ENCODE results near the gene CLIP1.
"Not testable (repeated sequence)": the region's sequence is repeated elsewhere in the genome, so short reads cannot be mapped to it uniquely, and the experiment has no call there.

CLIP1 gene

GRCh38 chr12:122399592-122400373 is 22.7 kb downstream of the CLIP1 start:
- Histone ChIP-seq H3K4me1 (ENCODE audit: control insufficient read depth in 5 of 5, insufficient read depth in 5 of 5, low read length in 5 of 5) (peaks cover 5 to 21% (median 16%) of the 10 kb centered on the region in 5 donors), H3K27me3 (ENCODE audit: control insufficient read depth in 5 of 5, insufficient read depth in 4 of 5, low read length in 5 of 5) (no peaks in the 10 kb centered on the region), H3K36me3 (ENCODE audit: control insufficient read depth in 5 of 5, insufficient read depth in 5 of 5, low read length in 5 of 5) (peaks cover 0 to 4% (median 0%) of the 10 kb centered on the region in 5 donors), H3K4me3 (ENCODE audit: low read depth in 1 of 5, low read length in 5 of 5) (peak overlapping the region in 3 of 5 donors; percentile 20 to 45 (median 40)), H3K9me3 (ENCODE audit: control insufficient read depth in 5 of 5, low read length in 5 of 5) (no peaks in the 10 kb centered on the region), H3K27ac (ENCODE audit: low read depth, low read length) (peak overlapping the region; percentile 97), H3K9ac (ENCODE audit: low read length in 5 of 5) (peak overlapping the region; percentile 57 to 82 (median 71))

GRCh38 chr12:122399254-122399591 is 23.2 kb downstream of the CLIP1 start:
- Histone ChIP-seq H3K4me1 (ENCODE audit: control insufficient read depth in 5 of 5, insufficient read depth in 5 of 5, low read length in 5 of 5) (peaks cover 5 to 21% (median 16%) of the 10 kb centered on the region in 5 donors), H3K4me3 (ENCODE audit: low read depth in 1 of 5, low read length in 5 of 5) (peak overlapping the region in 3 of 5 donors; percentile 1 to 40 (median 20)), H3K27me3 (ENCODE audit: control insufficient read depth in 5 of 5, insufficient read depth in 4 of 5, low read length in 5 of 5) (no peaks in the 10 kb centered on the region), H3K9me3 (ENCODE audit: control insufficient read depth in 5 of 5, low read length in 5 of 5) (no peaks in the 10 kb centered on the region), H3K27ac (ENCODE audit: low read depth, low read length) (peak overlapping the region; percentile 97), H3K9ac (ENCODE audit: low read length in 5 of 5) (peak overlapping the region in 4 of 5 donors; percentile 57 to 82 (median 68)), H3K36me3 (ENCODE audit: control insufficient read depth in 5 of 5, insufficient read depth in 5 of 5, low read length in 5 of 5) (peaks cover 0 to 4% (median 0%) of the 10 kb centered on the region in 5 donors)

- not testable (repeated sequence) for H3K4me3 ChIP-seq (ENCODE audit: low read depth in 1 of 5, low read length in 5 of 5); H3K36me3 ChIP-seq (ENCODE audit: control insufficient read depth in 5 of 5, insufficient read depth in 5 of 5, low read length in 5 of 5); H3K27me3 ChIP-seq (ENCODE audit: control insufficient read depth in 5 of 5, insufficient read depth in 4 of 5, low read length in 5 of 5); H3K9me3 ChIP-seq (ENCODE audit: control insufficient read depth in 5 of 5, low read length in 5 of 5); H3K9ac ChIP-seq (ENCODE audit: low read length in 5 of 5)
- H3K4me1 ChIP-seq (ENCODE audit: control insufficient read depth in 5 of 5, insufficient read depth in 5 of 5, low read length in 5 of 5) = peaks cover 5 to 19% (median 16%) of the 10 kb centered on the region in 5 donors
- peak overlapping the region; percentile 97 for H3K27ac ChIP-seq (ENCODE audit: low read depth, low read length)
Observed at GRCh38 chr12:122397981-122398380, 24.5 kb downstream of the CLIP1 start.

- H3K9me3 ChIP-seq (ENCODE audit: control insufficient read depth in 5 of 5, low read length in 5 of 5) = no peaks in the 10 kb centered on the region
- H3K4me3 ChIP-seq (ENCODE audit: low read depth in 1 of 5, low read length in 5 of 5) = no peak overlapping the region
- H3K27ac ChIP-seq (ENCODE audit: low read depth, low read length) = peak overlapping the region; percentile 54
- H3K9ac ChIP-seq (ENCODE audit: low read length in 5 of 5) = no peak overlapping the region
- H3K36me3 ChIP-seq (ENCODE audit: control insufficient read depth in 5 of 5, insufficient read depth in 5 of 5, low read length in 5 of 5) = no peaks in the 10 kb centered on the region
- no peaks in the 10 kb centered on the region for H3K27me3 ChIP-seq (ENCODE audit: control insufficient read depth in 5 of 5, insufficient read depth in 4 of 5, low read length in 5 of 5)
- peaks cover 1 to 15% (median 15%) of the 10 kb centered on the region in 5 donors for H3K4me1 ChIP-seq (ENCODE audit: control insufficient read depth in 5 of 5, insufficient read depth in 5 of 5, low read length in 5 of 5)
Observed at GRCh38 chr12:122395319-122395718, 27.1 kb downstream of the CLIP1 start.

DNA sequence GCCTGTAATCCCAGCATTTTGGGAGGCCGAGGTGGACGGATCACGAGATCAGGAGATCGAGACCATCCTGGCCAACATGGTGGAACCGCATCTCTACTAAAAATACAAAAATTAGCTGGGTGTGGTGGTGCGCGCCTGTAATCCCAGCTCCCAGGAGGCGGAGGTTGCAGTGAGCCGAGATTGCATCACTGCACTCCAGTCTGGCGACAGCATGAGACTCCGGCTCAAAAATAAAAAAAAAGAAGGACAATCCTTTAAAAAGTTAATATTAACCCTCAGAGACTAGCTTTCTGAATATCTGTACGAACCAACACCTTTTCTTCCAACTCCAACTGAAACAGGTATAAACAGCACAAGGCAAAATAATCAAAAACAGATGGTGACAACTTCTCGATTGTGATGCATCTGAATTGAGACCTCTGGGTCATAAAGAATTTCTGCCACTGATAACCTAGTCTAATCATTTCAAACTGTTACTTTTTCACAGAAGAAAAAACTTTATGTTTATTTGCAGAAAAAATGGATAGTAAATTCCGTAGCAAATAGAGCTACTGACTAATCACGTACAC is 27.8 kb downstream of the CLIP1 start:
- H3K27me3 ChIP-seq (ENCODE audit: control insufficient read depth in 5 of 5, insufficient read depth in 4 of 5, low read length in 5 of 5) = no peaks in the 10 kb centered on the region
- no peaks in the 10 kb centered on the region for H3K36me3 ChIP-seq (ENCODE audit: control insufficient read depth in 5 of 5, insufficient read depth in 5 of 5, low read length in 5 of 5)
- H3K27ac ChIP-seq (ENCODE audit: low read depth, low read length) = peak overlapping the region; percentile 54
- peak overlapping the region in 1 of 5 donors; percentile 29 for H3K4me3 ChIP-seq (ENCODE audit: low read depth in 1 of 5, low read length in 5 of 5)
- no peaks in the 10 kb centered on the region for H3K9me3 ChIP-seq (ENCODE audit: control insufficient read depth in 5 of 5, low read length in 5 of 5)
- peak overlapping the region in 1 of 5 donors; percentile 34 for H3K9ac ChIP-seq (ENCODE audit: low read length in 5 of 5)
- H3K4me1 ChIP-seq (ENCODE audit: control insufficient read depth in 5 of 5, insufficient read depth in 5 of 5, low read length in 5 of 5) = peaks cover 0 to 9% (median 9%) of the 10 kb centered on the region in 5 donors

DNA sequence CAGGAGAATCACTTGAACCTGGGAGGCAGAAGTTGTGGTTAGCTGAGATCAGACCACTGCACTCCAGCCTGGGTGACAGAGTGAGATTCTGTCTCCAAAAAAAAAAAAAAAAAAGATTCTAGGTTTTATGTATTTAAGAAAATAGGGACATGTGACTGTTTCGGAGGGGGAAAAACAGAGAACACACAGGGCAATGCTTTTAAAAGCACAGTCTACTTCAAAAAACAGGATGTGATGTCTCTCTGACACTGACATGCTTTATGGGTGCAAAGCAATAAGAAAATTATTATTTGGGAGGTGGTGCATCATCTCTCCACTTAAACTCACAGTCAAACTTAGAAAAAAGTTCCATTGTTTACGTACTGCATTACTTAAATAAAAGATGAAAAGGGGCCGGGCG is 28.7 kb downstream of the CLIP1 start:
- Histone ChIP-seq H3K9ac (ENCODE audit: low read length in 5 of 5) (no peak overlapping the region), H3K9me3 (ENCODE audit: control insufficient read depth in 5 of 5, low read length in 5 of 5) (no peaks in the 10 kb centered on the region), H3K4me1 (ENCODE audit: control insufficient read depth in 5 of 5, insufficient read depth in 5 of 5, low read length in 5 of 5) (peaks cover 0 to under 1% (median 0%) of the 10 kb centered on the region in 5 donors), H3K27ac (ENCODE audit: low read depth, low read length) (no peak overlapping the region), H3K36me3 (ENCODE audit: control insufficient read depth in 5 of 5, insufficient read depth in 5 of 5, low read length in 5 of 5) (no peaks in the 10 kb centered on the region), H3K4me3 (ENCODE audit: low read depth in 1 of 5, low read length in 5 of 5) (no peak overlapping the region), H3K27me3 (ENCODE audit: control insufficient read depth in 5 of 5, insufficient read depth in 4 of 5, low read length in 5 of 5) (no peaks in the 10 kb centered on the region)

- Histone ChIP-seq H3K9ac (ENCODE audit: low read length in 5 of 5) (no peak overlapping the region), H3K9me3 (ENCODE audit: control insufficient read depth in 5 of 5, low read length in 5 of 5) (no peaks in the 10 kb centered on the region), H3K4me1 (ENCODE audit: control insufficient read depth in 5 of 5, insufficient read depth in 5 of 5, low read length in 5 of 5) (no peaks in the 10 kb centered on the region), H3K27me3 (ENCODE audit: control insufficient read depth in 5 of 5, insufficient read depth in 4 of 5, low read length in 5 of 5) (no peaks in the 10 kb centered on the region), H3K36me3 (ENCODE audit: control insufficient read depth in 5 of 5, insufficient read depth in 5 of 5, low read length in 5 of 5) (no peaks in the 10 kb centered on the region), H3K27ac (ENCODE audit: low read depth, low read length) (no peak overlapping the region), H3K4me3 (ENCODE audit: low read depth in 1 of 5, low read length in 5 of 5) (no peak overlapping the region)
Observed at GRCh38 chr12:122392411-122392810, 30.1 kb downstream of the CLIP1 start.

- Histone ChIP-seq H3K27me3 (ENCODE audit: control insufficient read depth in 5 of 5, insufficient read depth in 4 of 5, low read length in 5 of 5) (no peaks in the 10 kb centered on the region), H3K4me1 (ENCODE audit: control insufficient read depth in 5 of 5, insufficient read depth in 5 of 5, low read length in 5 of 5) (no peaks in the 10 kb centered on the region), H3K9ac (ENCODE audit: low read length in 5 of 5) (no peak overlapping the region), H3K4me3 (ENCODE audit: low read depth in 1 of 5, low read length in 5 of 5) (no peak overlapping the region), H3K36me3 (ENCODE audit: control insufficient read depth in 5 of 5, insufficient read depth in 5 of 5, low read length in 5 of 5) (no peaks in the 10 kb centered on the region), H3K9me3 (ENCODE audit: control insufficient read depth in 5 of 5, low read length in 5 of 5) (no peaks in the 10 kb centered on the region), H3K27ac (ENCODE audit: low read depth, low read length) (no peak overlapping the region)
Observed at GRCh38 chr12:122389677-122390076, 32.8 kb downstream of the CLIP1 start.

GRCh38 chr12:122387887-122388286 is 34.6 kb downstream of the CLIP1 start:
- H3K36me3 ChIP-seq (ENCODE audit: control insufficient read depth in 5 of 5, insufficient read depth in 5 of 5, low read length in 5 of 5) = no peaks in the 10 kb centered on the region
- H3K4me1 ChIP-seq (ENCODE audit: control insufficient read depth in 5 of 5, insufficient read depth in 5 of 5, low read length in 5 of 5) = peaks cover 0 to 3% (median 0%) of the 10 kb centered on the region in 5 donors
- no peak overlapping the region for H3K9ac ChIP-seq (ENCODE audit: low read length in 5 of 5)
- no peaks in the 10 kb centered on the region for H3K9me3 ChIP-seq (ENCODE audit: control insufficient read depth in 5 of 5, low read length in 5 of 5)
- H3K4me3 ChIP-seq (ENCODE audit: low read depth in 1 of 5, low read length in 5 of 5) = no peak overlapping the region
- H3K27me3 ChIP-seq (ENCODE audit: control insufficient read depth in 5 of 5, insufficient read depth in 4 of 5, low read length in 5 of 5) = no peaks in the 10 kb centered on the region
- H3K27ac ChIP-seq (ENCODE audit: low read depth, low read length) = no peak overlapping the region

All from subcutaneous abdominal adipose tissue (tissue), 5 donors.